Immature natural killer cell (primary cell): ENCODE data around the gene IFT25. TPM values are rescaled to one million over a fixed set of nuclear protein-coding genes. Genes with fewer than 3 reads are reported as not detected.
"Not testable (repeated sequence)": the region's sequence is repeated elsewhere in the genome, so short reads cannot be mapped to it uniquely, and the experiment has no call there.

Experiments
- DNase-seq, 3 donors: peaks; one replicate each; pipeline ENCODE4 v3.0.0; 2022; ENCODE audit warnings: mixed read lengths in 1 of 3
- H3K27ac Mint-ChIP-seq, 6 donors: one replicate each; pipeline ENCODE4 v1.8.0; 2020; ENCODE audit warnings: mixed read lengths in 6 of 6, mild to moderate bottlenecking in 5 of 6, inconsistent platforms in 4 of 6, moderate library complexity in 3 of 6
- H3K27me3 Mint-ChIP-seq, 3 donors: one replicate each; pipeline ENCODE4 v1.8.0; 2020 to 2021; ENCODE audit warnings: low read depth in 3 of 3, mild to moderate bottlenecking in 3 of 3, mixed read lengths in 3 of 3, moderate library complexity in 3 of 3, inconsistent platforms in 1 of 3
- H3K36me3 Mint-ChIP-seq, 3 donors: one replicate each; pipeline ENCODE4 v1.8.0; 2020; ENCODE audit warnings: mixed read lengths in 3 of 3, inconsistent platforms in 2 of 3, mild to moderate bottlenecking in 2 of 3
- H3K4me1 Mint-ChIP-seq, 2 donors: one replicate each; pipeline ENCODE4 v1.8.0; 2020; ENCODE audit warnings: inconsistent platforms in 2 of 2, mild to moderate bottlenecking in 2 of 2, mixed read lengths in 2 of 2, moderate library complexity in 1 of 2
- H3K4me3 Mint-ChIP-seq, 5 donors: one replicate each; pipeline ENCODE4 v1.8.0; 2020; ENCODE audit warnings: mild to moderate bottlenecking in 5 of 5, mixed read lengths in 5 of 5, inconsistent platforms in 3 of 5, moderate library complexity in 3 of 5
- H3K9me3 Mint-ChIP-seq, 6 donors: one replicate each; pipeline ENCODE4 v1.8.0; 2020; ENCODE audit warnings: mild to moderate bottlenecking in 6 of 6, mixed read lengths in 6 of 6, inconsistent platforms in 4 of 6, moderate library complexity in 3 of 6
- polyA plus RNA-seq, 3 donors: library from polyadenylated mRNA; unstranded; fragments of 300-500 nt; fragmentation: Illumina TruSeq; gene quantifications; one replicate each; pipeline ENCODE4 v1.2.3, GENCODE V29; 2021

IFT25 gene
- polyA plus RNA-seq: 10 to 100 TPM; 58.6 to 72.6 (median 66.7) TPM

DNA sequence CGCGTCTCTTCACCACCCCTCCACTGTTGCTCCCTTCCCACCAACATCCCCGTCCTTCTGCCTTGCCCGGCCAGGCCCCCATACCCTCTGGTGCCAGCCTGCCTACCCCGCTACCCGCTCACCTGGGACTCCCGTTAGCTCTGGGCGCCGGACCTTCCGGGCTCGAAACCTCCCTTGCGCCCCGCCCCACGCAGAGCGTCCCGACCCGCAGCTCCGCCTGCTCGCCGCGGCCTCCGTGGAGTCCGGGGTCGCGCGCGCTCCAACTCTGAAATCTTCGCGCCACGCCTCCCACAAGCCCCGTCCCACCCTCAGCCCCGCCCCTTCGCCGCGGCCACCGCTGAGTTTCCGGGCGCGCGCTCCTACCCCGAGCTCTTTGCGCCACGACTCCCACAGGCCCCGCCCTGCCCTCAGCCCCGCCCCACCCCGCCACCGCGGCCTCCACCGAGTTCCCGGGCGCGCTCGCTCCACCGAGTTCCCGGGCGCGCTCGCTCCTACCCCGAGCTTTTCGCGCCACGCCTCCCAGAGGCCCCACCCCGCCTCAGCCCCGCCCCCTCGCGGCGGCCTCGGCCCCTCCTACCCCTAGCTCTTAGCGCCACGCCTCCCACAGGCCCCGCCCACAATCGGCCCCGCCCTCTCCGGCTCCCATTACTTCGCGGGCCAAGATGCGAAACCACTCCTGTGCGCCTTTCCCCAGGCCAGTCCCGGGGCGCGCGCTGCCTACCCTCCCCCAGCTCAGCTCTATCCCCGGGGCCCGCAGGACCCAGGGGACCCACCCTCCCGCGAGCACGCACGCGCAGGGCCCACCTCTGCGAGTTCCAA, at the start of gene IFT25:
Gene IFT25, minus strand, starts transcription at position 267 of the 819 bp plus-strand sequence. CDS start 5,617 bp downstream, outside the sequence.
- H3K9me3 Mint-ChIP-seq: no peaks in the 10 kb centered on the region
- H3K27ac Mint-ChIP-seq: peak within 1 kb of the TSS; percentile 91 to 97 (median 95)
- H3K4me1 Mint-ChIP-seq: peaks cover 39 to 58% of the 10 kb centered on the region in 2 donors
- H3K36me3 Mint-ChIP-seq: no peaks in the 10 kb centered on the region
- peak within 1 kb of the TSS; percentile 87 to 99 (median 94) for H3K4me3 Mint-ChIP-seq
- H3K27me3 Mint-ChIP-seq: peaks cover 5 to 18% (median 16%) of the 10 kb centered on the region in 3 donors
- peak; percentile 98 for DNase-seq

DNA sequence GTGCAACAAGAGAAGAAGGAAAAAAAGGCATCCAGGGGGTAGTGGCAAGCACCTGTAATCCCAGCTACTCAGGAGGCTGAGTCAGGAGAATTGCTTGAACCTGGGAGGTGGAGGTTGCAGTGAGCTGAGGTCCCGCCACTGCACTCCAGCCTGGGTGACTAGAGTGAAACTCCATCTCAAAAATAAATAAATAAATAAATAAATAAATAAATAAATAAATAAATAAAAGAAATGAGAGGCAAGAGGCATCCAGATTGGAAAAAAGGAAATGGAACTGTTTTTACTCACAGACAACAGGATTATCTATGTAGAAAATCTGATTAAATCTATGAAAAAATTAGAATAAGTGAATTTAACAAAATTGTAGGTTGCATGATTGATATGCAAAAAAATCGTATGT, 49.0 kb upstream of the IFT25 start:
- not testable (repeated sequence) for H3K27ac Mint-ChIP-seq, H3K4me1 Mint-ChIP-seq, H3K4me3 Mint-ChIP-seq, H3K9me3 Mint-ChIP-seq, H3K36me3 Mint-ChIP-seq, DNase-seq
- H3K27me3 Mint-ChIP-seq: peaks cover 0 to 14% (median 4%) of the 10 kb centered on the region in 3 donors

DNA sequence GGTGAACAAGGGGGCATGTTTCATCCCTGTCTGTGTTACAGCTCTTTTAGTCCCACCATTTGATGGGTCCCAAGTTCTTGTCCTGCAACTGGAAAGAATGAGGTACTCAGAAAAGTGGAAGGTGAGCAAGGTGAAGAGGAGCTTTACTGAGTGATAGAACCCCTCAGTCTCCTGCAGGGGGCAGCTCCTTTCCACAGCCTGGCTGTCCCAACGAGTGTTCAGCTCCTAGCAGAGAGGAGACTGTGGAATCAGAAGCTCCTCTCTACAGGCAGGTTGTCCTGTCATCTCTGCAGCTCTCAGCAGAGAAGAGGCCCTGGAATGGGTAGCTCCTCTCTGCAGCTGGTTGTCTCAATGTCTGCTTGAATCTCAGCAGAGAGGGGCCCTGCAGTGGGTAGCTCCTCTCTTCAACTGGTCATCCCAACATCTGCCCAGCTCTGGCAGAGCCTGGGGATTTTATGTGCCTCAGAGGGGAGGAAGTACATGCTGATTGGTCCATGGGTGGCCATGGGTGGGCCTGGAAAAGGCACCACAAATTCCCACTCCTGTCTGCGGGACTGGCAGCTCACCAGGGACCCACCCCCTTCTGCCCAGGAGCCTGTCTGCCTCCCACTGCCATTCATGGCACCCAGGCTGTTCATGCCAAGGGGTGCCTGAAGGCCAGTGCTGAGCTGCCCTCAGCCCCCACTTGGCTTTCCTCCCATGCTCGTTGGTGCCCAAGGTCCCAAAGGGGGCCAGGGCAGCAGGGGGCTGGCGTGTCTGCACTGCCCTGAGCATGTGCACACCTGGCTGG, 46.8 kb upstream of the IFT25 start:
- Mint-ChIP-seq H3K36me3 (no peaks in the 10 kb centered on the region), H3K4me3 (no peak overlapping the region), H3K27me3 (peaks cover 0 to 10% (median 1%) of the 10 kb centered on the region in 3 donors), H3K9me3 (no peaks in the 10 kb centered on the region), H3K4me1 (no peaks in the 10 kb centered on the region), H3K27ac (no peak overlapping the region)
- no peak for DNase-seq

DNA sequence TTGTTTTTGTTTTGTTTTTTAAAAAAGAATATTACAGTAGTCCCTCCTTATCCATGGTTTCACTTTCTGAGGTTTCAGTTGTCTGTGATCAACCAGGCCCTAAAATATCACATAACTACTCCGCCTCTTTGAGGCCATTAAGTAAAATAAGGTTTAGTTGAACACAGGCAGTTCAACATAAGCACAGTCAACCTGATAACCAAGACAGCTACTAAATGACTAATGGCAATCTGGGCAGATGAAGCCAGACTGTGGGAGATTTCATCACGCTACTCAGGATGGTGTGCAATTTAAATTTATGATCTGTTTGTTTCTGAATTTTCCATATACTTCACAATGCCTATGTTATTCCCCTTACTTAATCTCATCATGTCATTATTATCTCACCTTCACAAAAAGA, 42.4 kb upstream of the IFT25 start:
- Mint-ChIP-seq H3K36me3 (no peaks in the 10 kb centered on the region), H3K27ac (no peak overlapping the region), H3K27me3 (peaks cover 0 to 3% (median 3%) of the 10 kb centered on the region in 3 donors), H3K9me3 (no peaks in the 10 kb centered on the region), H3K4me1 (no peaks in the 10 kb centered on the region), H3K4me3 (no peak overlapping the region)
- DNase-seq: no peak

DNA sequence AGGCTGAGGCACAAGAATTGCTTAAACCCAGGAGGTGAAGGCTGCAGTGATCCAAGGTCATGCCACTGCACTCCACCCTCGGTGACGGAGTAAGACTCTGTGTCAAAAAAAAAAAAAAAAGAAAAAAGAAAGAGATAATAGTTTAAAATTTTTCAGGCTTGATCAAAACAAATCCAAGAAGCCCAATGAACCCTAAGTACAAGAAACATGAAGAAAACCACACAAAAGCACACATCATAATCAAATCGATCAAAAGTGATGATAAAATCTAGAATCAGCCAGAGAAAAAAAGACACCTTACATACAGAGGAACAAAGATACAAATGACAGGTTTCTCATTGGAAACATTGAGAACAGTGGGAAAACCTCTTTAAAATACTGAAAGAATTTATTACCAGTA, 41.0 kb upstream of the IFT25 start:
- peaks cover 0 to 1% (median 0%) of the 10 kb centered on the region in 6 donors for H3K9me3 Mint-ChIP-seq
- no peaks in the 10 kb centered on the region for H3K36me3 Mint-ChIP-seq
- H3K4me1 Mint-ChIP-seq: no peaks in the 10 kb centered on the region
- no peak overlapping the region for H3K27ac Mint-ChIP-seq
- no peak for DNase-seq
- peaks cover 0 to 6% (median 3%) of the 10 kb centered on the region in 3 donors for H3K27me3 Mint-ChIP-seq
- H3K4me3 Mint-ChIP-seq: no peak overlapping the region

DNA sequence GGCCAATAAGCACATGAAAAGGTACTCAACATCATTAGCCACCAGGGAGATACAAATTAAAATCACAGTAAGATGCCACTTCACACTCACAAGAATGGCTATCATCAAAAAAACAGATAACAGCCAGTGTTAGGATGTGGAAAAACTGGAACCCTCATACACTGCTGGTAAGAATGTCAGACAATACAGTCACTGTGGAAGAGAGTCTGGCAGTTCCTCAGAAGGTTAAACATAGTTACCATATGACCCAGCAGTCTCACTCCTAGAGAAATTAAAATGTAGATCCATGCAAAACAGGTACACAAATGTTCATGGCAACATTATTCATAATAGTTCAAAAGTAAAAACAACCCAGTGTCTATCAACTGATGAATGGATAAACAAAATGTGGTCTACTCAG, 39.2 kb upstream of the IFT25 start:
- no peak for DNase-seq
- no peaks in the 10 kb centered on the region for H3K4me1 Mint-ChIP-seq
- H3K9me3 Mint-ChIP-seq: peaks cover 0 to 2% (median 0%) of the 10 kb centered on the region in 6 donors
- no peak overlapping the region for H3K27ac Mint-ChIP-seq
- H3K36me3 Mint-ChIP-seq: no peaks in the 10 kb centered on the region
- H3K27me3 Mint-ChIP-seq: peaks cover 0 to 6% (median 3%) of the 10 kb centered on the region in 3 donors
- H3K4me3 Mint-ChIP-seq: no peak overlapping the region

DNA sequence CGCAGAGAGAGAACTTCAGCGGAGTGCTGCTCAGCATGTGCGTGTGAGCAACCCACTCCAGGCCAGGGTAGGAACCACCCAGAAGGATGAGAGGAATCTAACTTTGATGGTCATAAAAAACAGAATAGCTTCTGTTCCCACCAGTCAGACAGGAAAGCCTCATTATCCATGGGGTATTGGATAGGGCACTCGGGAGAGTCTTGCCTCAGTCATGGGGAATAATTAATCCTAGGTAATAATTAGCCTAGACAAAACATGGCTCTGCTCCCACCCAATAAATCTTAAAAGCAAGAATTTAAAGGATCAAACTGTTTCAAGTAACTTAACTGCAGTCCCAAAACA, 37.2 kb upstream of the IFT25 start:
- no peak overlapping the region for H3K4me3 Mint-ChIP-seq
- H3K27me3 Mint-ChIP-seq: peaks cover 1 to 6% (median 3%) of the 10 kb centered on the region in 3 donors
- no peaks in the 10 kb centered on the region for H3K4me1 Mint-ChIP-seq
- no peak for DNase-seq
- peaks cover 0 to 2% (median 0%) of the 10 kb centered on the region in 6 donors for H3K9me3 Mint-ChIP-seq
- H3K36me3 Mint-ChIP-seq: no peaks in the 10 kb centered on the region
- H3K27ac Mint-ChIP-seq: no peak overlapping the region

DNA sequence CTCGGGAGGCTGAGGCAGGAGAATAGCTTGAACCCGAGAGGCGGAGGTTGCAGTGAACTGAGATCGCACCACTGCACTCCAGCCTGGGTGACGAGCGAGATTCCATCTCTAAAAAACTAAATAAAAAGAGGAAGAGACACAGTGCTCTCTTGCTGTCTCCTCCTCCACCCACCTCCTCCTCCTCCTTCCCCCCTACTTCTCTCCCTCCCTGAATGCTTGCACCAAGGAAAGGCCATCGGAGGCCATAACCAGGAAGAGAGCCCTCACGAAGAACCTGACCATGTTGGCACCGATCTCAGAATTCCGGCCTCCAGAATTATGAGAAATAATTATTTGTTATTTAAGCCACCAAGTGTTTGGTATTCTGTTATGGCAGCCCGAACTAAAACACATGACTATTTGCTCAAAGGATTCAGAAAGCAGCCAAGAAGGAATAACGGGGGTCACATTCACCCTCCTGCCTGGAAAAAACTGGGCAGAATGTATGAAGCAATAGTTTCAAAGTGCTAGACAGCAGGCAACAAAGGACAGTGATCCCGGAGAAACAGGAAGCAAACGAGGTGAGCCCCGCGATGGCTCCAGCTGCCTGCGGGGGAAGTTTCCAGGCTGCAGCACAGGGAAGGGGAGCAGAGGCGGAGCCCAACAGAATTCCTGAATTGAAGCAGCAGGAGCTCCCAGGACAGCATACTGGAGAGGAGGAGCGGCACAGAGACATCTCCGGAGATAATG, 36.7 kb upstream of the IFT25 start:
- no peaks in the 10 kb centered on the region for H3K4me1 Mint-ChIP-seq

DNA sequence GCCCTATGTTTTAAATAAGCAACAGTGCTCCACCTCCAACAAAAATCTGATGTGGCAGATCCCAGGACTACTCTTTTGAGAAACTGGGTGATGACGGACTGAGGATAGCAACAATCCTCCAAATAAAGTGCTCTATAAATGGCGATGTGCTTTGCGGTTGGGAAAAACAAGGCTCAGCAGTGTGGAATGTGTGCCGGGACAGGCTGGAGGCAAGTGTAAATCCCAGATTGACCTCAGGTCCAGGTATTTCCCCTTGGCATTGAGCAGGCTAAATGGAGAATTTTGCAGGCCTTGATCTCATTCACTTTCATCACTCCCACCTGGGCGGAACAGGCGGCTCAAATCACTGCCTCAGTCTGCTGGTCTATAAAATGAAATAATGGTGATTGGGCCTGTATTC, 35.7 kb upstream of the IFT25 start:
- peaks cover 0 to 2% (median 0%) of the 10 kb centered on the region in 6 donors for H3K9me3 Mint-ChIP-seq

More for the DNA sequence above, 36.7 kb upstream of the IFT25 start:
- no peaks in the 10 kb centered on the region for H3K36me3 Mint-ChIP-seq
- peaks cover 0 to 2% (median 0%) of the 10 kb centered on the region in 6 donors for H3K9me3 Mint-ChIP-seq
- no peak overlapping the region for H3K27ac Mint-ChIP-seq
- H3K4me3 Mint-ChIP-seq: no peak overlapping the region
- H3K27me3 Mint-ChIP-seq: peaks cover 1 to 6% (median 3%) of the 10 kb centered on the region in 3 donors
- DNase-seq: no peak

DNA sequence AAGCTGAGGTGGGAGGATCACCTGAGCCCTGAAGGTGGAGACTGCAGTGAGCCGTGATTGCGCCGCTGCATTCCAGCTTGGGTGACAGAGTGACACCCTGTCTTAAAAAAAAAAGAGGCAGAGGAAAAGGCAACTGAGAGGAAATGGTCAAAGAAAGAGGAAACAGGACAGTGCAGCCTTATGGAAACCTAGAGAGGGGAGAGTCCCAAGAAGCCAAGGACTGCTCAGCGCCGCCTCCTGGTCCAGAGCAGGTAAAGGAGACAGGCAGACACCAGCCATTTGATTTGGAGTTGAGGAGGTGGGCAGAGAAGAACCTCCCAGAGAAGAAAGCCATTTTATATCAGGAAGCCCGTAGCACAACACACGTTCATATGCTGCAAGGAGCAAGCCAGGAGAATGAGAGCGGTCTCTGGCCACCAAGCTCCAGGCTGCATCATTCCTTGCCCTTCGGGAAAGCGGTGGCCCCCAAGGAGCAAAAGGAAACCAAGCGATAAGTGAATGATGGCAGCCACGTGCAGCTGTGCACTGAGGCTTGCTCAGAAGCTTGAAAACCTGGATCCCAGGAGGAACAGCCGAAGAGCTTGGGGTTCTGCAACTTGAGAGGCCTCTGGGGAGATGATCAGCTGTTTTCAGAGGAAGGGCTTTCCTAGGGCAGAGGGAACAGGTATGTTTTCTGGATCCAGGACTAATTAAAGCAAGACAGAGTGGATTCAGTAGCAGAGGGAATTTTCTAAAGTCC, 34.4 kb upstream of the IFT25 start:
- H3K27ac Mint-ChIP-seq: peak overlapping the region in 1 of 6 donors; percentile 60

More for the DNA sequence above, 35.7 kb upstream of the IFT25 start:
- H3K27me3 Mint-ChIP-seq: peaks cover 1 to 6% (median 3%) of the 10 kb centered on the region in 3 donors
- H3K36me3 Mint-ChIP-seq: no peaks in the 10 kb centered on the region
- H3K27ac Mint-ChIP-seq: no peak overlapping the region
- H3K4me1 Mint-ChIP-seq: no peaks in the 10 kb centered on the region
- no peak overlapping the region for H3K4me3 Mint-ChIP-seq
- no peak for DNase-seq

DNA sequence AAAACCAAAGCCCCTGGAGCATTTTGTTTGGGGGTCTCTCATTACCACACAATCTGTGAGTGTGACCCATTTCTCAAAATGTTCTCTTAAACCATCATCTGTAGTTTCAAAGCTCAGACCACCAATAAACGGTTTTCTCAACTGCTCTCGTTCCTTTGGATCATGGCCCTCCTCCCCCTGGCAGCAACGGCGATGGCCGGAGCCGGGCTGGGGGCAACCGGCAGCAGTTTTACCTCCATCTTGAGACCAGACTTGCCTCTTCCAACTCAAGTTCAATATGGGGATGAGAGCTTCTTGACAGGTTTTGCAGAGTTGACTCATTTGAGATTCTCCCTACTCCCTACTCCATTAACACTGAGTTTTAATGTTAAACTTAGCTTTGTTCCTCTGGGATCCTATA, 30.4 kb upstream of the IFT25 start:
- Mint-ChIP-seq H3K4me1 (no peaks in the 10 kb centered on the region), H3K9me3 (no peaks in the 10 kb centered on the region), H3K27ac (no peak overlapping the region), H3K36me3 (peaks cover 9 to 25% (median 16%) of the 10 kb centered on the region in 3 donors), H3K4me3 (no peak overlapping the region), H3K27me3 (peaks cover 0 to 2% (median 1%) of the 10 kb centered on the region in 3 donors)
- no peak for DNase-seq

More for the DNA sequence above, 34.4 kb upstream of the IFT25 start:
- peaks cover 1 to 6% (median 2%) of the 10 kb centered on the region in 3 donors for H3K27me3 Mint-ChIP-seq
- no peaks in the 10 kb centered on the region for H3K4me1 Mint-ChIP-seq
- no peak for DNase-seq
- peaks cover 0 to 8% (median 6%) of the 10 kb centered on the region in 3 donors for H3K36me3 Mint-ChIP-seq
- H3K9me3 Mint-ChIP-seq: peaks cover 0 to 2% (median 0%) of the 10 kb centered on the region in 6 donors
- H3K4me3 Mint-ChIP-seq: no peak overlapping the region

DNA sequence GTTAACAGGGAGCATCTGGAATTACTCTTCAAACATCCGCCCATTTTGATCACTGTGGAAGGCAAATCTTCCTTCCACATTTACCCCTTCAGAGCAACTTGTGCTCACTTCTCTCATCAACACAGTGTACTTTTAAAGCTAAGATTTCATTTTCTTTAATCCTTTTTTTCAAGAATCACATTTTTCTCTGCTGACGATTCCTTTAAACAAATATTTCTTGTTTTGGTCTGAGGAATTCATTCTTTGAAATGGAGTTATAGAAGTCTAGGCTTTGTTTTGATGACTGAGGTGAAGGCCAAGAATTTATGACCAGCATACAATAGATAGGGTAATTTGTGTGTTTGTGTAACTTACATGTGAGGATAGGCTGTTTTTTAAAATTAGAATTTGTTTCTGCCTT, 26.2 kb upstream of the IFT25 start:
- DNase-seq: no peak
- no peak overlapping the region for H3K4me3 Mint-ChIP-seq
- H3K36me3 Mint-ChIP-seq: peaks cover 16 to 42% (median 35%) of the 10 kb centered on the region in 3 donors
- H3K27ac Mint-ChIP-seq: no peak overlapping the region
- no peaks in the 10 kb centered on the region for H3K9me3 Mint-ChIP-seq
- H3K4me1 Mint-ChIP-seq: no peaks in the 10 kb centered on the region
- H3K27me3 Mint-ChIP-seq: peaks cover 0 to 2% (median 0%) of the 10 kb centered on the region in 3 donors

DNA sequence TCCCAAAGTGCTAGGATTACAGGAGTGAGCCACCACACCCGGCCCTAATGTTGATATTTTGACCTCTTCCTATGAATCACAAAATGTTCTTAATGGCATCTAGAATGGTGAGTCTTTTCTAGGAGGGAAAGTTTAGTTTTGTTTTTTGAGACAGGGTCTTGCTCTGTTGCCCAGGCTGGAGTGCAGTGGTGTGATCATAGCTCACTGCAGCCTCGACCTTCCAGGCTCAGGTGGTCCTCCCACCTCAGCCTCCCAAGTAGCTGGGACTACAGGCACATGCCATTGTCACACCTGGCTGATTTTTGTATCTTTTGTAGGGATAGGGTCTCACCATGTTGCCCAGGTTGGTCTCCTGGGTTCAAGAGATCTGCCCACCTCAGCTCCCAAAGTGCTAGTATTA, 23.8 kb upstream of the IFT25 start:
- not testable (repeated sequence) for H3K4me1 Mint-ChIP-seq, H3K9me3 Mint-ChIP-seq, H3K27me3 Mint-ChIP-seq, H3K4me3 Mint-ChIP-seq, DNase-seq
- H3K36me3 Mint-ChIP-seq: peaks cover 18 to 53% (median 37%) of the 10 kb centered on the region in 3 donors
- H3K27ac Mint-ChIP-seq: peak overlapping the region in 1 of 6 donors; percentile 53
